Activated effector memory CD4-positive, alpha-beta T cell treated with Interleukin-2 at 50 U/mL for 16 hours (primary cell): ENCODE results near the gene PRPF6.

Experiments
- DNase-seq: peaks from one replicate; pipeline ENCODE4 v3.0.0-alpha.2; 2020

PRPF6 gene

GRCh38 chr20:64067733-64068307 is 86.9 kb downstream of the PRPF6 start:
- DNase-seq = no peak

GRCh38 chr20:64068386-64069208 is 87.7 kb downstream of the PRPF6 start:
- no peak for DNase-seq

DNA sequence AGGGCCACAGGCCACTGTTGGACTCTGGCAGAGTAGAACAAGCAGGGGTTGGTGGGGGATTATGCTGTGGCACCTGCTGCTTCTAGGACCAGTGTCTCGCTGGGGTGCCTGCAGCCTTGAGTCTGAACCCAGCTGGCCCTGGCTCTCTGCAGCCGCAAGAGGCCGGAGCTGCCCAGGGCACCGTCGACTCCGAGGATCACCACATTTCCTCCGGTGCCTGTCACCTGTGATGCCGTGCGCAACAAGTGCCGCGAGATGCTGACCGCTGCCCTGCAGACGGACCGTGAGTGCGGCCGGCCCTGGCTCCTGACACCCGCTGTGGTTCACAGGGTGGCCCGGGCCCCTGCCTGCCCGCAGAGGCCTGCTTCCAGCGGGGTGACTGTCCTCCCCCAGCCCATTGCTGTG is 88.3 kb downstream of the PRPF6 start:
- no peak for DNase-seq

DNA sequence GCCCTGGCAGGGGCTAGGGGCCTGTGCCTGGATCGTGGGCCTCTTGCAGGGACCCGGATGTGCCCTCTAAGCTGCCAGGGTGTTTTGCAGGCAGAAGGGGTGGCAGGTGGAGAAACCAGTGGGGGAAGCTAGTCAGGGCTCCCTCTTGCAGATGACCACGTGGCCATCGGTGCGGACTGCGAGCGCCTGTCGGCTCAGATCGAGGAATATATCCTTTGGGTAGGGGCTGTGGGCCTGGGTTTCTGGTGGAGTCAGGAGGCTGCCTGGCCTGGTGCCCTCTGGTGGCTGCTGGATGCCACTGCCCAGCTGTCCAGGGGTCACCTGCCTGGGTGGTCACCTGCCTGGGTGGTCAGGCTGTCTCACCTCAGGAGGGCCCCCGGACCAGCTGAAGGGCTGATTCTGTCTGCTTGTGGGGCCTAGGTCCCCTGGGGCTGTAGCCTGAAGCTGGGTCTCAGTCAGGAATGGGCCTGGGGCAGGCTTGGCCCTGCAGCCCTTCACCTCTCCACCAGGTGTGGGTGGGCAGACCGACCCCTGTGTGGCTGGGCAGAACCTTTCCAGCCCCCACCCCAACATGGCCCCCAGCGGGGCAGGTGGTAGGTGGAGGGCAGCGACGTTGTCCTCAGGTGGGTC is 88.8 kb downstream of the PRPF6 start:
- DNase-seq = no peak

DNA sequence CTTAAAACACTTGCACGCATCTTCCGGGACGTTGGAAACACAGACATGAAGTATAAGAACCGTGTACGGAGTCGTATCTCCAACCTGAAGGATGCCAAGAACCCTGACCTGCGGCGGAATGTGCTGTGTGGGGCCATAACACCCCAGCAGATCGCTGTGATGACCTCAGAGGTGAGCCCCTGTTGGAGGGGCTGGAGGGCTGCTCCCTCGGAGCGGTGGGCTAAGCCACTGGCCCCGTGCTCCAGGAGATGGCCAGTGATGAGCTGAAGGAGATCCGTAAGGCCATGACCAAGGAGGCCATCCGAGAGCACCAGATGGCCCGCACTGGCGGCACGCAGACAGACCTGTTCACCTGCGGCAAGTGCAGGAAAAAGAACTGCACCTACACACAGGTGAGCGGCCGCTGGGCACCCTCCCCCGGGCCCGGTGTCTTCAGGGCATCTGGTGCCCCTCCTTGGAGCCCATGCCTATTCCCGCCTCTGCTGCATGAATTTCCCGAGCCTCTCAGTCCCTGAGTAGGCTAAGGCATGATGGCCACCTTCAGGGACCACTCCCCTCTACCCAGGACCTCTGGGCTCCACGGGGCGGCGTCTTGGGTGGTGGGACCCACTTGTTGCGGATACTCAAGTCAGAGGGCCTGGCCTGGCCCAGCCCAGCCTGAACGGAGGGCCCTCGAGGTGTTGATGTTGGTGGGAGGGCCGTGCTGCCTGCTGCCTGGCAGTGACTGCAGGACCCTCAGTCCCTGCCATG is 89.5 kb downstream of the PRPF6 start:
- no peak for DNase-seq

DNA sequence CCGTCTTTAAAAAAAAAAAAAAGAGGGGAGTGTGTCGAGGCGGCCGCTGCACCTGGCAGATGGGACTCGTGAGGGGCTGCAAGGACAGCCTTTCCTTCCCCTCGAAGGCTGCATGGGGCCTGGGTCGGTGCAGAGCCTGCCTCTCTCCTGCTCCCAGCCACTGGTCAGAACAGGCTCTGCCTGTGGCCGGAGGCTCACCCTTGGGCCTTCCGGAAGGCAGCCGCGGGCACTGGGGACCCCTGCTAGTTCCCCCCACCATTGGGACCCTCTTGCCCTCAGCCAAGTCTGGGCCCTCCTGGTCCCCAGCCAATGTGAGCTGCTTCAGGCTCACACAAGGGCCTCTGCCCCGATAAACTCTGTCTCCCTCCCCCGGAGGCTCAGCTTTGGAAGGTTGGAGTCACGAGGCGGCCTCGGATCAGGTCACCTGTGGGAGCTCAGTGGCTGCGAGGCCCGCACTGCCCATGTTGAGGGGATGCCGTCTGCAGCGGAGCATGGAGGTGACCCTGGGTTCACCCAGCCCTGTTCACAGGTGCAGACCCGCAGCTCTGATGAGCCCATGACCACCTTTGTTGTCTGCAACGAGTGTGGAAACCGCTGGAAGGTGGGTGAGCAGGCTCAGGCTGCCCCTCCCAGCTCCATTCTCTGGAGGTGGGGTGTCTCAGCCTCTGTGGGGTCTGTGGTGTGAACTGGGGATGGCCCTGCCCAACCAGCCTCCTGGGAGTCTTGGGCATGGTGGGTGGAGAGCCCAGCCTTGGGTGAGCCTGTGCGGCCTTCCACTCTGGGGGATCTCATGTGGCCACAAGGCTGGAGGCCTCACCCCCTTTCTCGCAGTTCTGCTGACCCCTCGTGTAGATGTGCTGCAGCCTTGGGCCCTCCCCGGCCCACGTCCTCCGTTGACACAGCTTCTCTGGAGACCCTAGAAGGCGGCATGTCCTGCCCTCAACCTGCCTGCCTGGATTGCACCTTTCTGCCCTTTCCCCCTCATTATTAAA is 90.7 kb downstream of the PRPF6 start:
- no peak for DNase-seq

DNA sequence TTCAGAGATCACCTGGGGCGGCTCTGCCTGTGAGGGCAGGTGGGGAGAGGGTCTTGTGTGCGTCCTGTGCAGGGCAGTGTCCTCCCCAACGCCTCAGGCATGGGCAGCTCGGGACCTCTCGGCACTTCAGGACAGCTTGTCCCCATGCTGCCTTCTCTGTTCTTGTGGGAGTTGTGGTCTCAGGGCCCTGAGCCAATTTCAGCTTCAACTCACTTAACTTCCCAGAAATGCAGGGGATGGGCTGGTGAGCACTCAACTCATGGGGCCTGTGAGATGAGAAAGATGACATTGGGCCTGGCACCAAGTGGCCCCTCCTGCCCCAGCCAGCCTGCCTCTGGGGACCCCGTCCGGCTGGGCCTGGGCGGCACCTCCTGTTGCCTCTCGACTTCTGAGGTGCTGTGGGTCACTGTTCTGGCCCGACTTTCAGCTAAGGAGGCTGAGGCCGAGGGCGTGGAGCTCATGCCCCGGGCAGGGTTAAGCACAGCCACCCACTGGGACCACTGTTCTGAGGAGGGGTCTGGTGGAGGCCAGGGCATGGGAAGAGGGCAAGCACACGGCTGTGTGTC is 91.6 kb downstream of the PRPF6 start:
- no peak for DNase-seq

DNA sequence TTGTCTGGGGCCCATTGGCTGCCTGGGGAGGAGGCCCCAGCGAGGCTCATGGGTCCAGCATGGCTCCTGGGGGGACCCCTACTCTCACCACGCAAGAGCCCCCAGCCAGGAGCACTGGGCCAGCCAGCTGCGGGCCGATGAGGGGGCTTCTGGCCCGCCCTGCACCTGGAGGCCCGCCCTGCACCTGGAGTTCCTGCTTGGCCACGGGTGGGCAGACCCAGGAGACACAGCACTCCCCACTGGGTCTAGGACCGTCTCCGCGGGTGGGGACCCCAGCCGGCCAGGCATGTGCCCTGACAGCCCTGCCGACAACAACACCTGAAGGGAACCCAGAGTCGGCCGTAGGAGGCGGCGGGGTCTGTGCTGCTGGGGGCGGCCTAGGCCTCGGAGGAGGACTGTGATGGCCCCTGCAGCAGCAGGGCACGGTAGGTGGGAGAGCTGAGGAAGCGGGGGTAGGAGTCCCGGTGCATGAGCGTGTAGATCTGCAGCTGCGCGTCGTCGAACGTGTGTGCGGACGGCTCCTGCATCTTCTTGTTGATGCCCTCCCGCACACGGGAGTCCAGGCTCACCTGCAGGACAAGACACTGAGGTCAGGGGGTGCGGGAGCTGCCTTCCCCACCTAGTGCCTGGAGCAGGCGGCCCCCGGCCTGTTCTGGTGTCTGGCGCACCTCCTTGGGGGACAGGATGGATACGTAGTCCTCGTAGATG is 92.7 kb downstream of the PRPF6 start:
- no peak for DNase-seq

DNA sequence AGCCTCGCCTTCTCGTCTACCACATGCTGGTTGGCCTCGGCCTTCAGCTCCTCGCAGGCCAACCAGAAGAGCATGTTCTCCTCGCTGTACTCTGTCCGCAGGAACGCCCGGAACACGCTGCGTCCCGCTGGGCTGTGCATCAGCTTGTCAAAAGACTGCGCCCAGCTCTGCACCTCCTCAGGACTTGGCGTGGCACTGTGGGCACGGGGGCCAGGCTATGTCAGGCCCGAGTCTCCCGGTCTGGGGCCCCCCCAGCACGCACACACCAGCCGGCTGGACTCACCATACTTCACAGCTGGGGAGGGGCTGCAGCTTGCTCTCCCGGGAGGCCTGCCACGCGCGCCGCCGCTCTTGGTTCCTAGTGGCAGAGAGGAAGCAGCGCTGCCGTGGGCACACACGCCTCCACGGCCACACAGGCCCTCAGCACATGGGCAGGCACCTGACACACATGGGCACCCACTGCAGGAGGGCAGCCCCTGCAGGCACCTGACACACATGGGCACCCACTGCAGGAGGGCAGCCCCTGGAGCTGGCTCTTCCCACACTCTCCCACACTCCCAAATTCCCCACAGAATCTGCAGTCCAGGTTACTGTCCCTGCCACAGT is 93.4 kb downstream of the PRPF6 start:
- no peak for DNase-seq

DNA sequence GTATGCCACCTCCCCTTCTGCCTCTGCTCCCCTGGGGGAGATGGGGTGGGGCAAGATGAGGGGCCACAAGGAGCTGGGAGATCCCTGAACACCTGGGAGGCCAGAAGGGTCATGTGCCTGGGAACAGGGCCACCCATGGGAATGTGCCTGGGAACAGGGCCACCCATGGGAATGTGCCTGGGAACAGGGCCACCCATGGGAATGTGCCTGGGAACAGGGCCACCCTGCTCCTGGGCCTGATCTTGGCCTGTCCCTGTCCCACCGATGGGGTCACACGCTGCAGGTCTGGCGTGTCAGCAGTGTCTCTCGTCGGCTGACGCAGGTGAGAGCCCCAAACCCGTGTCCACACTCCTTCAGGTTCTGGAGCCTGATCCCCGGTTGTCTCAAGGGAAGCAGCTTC is 94.0 kb downstream of the PRPF6 start:
- DNase-seq = no peak

- no peak for DNase-seq
Measured at GRCh38 chr20:64075556-64075955, 94.6 kb downstream of the PRPF6 start.

- no peak for DNase-seq
Measured at GRCh38 chr20:64076061-64076997, 95.4 kb downstream of the PRPF6 start.

DNA sequence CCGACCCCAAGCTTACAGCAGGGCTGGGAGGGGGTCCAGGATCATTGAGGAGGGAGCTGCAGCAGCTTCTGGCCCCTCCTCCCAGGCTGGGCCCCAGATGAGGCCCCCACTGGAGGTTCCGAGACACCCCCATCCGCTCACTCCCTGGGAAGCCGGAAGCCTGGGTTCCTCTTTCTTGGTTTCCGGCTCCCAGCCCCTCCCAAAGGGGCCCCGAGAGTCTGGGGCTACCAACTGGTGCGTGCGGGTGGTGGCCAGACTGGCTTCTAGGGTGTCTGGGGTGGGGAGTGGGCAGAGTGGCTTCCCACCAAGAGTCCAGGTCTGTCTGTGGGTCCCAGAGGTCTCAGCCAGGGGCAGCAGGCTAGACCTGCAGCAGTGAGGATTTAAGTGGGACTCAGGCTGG is 96.2 kb downstream of the PRPF6 start:
- peak; percentile 29 for DNase-seq

- DNase-seq = no peak
Measured at GRCh38 chr20:64077541-64077875, 96.6 kb downstream of the PRPF6 start.

- DNase-seq = peak; percentile 65
Measured at GRCh38 chr20:64077876-64078551, 97.1 kb downstream of the PRPF6 start.

GRCh38 chr20:64078934-64079272 is 98.0 kb downstream of the PRPF6 start:
- DNase-seq = no peak

DNA sequence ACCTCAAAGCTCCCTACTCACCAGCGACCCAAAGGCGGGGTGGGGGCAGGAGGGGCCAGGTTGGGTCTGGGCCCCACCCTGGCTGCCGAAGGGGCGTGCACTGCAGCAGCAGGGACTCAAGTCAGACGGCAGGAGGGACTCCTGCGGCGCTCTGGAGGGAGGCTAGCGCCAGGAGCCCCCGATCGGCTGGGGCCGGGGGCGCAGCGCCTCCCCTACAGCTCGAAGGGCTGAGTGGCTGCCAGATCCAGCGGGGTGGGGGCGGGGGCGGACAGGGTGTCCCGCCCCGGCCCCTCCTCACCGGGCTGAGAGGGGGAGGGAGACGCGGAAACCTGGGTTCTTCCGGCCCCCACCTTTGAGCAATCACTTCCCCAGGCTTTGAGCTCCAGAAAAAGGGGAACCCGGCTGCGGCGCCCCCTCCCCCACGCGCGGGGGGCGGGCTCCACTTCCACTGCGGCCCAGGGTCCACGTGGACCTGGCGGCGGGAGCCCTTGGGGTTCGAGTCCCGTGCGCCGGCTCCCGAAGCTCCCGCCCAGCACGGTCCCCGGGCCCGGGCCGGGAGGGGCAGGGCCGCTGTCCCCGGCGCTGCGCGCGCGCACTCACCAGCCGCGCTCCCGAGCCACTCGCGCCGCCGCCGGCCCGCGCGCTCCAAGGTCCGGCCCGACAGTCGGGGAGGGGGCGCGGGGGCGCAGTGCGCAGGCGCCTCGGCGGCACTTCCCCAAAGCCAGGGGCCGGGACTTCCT is 98.5 kb downstream of the PRPF6 start, which contains the start of gene RGS19:
TSS of gene RGS19 (minus strand) at position 246 of the 740 bp plus-strand sequence. CDS start 2,632 bp downstream, outside the sequence.
- DNase-seq = peak; percentile 66
